ENCODE measurements around the gene LIN7C. TPM values are rescaled to one million over a fixed set of nuclear protein-coding genes. Genes with fewer than 3 reads are reported as not detected.
A peak's percentile ranks its signal among the peaks of the same experiment; 100 is the strongest.

LIN7C gene
- polyA plus RNA-seq, 2 of the 4 experiments (the other 2 are of a cell fraction) = 10.1 to 31.0 TPM

DNA sequence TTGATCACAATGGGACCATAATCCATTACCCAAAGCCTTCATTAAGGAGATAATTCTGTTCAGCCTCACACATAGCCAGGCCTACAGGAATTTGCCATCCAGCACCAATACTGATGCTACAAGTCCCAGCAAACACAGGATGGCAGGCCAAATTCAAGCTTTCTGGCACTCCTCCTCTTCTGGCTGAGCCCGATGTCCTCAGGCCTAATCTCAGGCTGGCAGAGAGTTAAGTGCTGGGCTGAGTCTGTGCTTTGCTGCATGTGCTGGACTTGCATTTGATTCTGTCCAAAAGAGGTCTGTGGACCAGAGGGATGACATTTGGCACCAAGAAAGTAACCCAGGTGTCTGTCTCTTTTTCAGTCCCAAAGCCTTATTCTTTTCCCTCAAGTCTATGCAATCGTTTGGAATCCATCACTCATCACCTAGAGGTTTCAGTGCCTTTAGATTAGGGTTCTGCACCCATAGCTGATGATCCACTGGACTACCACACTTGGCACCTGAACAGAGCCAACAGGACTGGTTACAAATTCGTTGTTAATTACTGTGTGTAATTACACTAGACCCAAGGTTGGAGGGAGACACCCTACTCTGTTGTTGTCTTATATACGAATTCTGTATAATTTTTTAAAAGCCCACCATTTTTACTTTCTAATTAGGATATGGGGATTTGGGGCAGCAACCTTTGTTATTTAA lies 19.4 kb upstream of the LIN7C start:
- ATAC-seq (no peak; a peak in 1 of 6 replicates), DNase-seq (ENCODE audit: low read depth in 1 of 2, low spot score in 1 of 2) (no peak), FAIRE-seq (no peak)
- Histone ChIP-seq H3K4me1 (no peaks in the 10 kb centered on the region), H3K4me3 (no peak overlapping the region), H3K27ac (no peak overlapping the region), H3K4me2 (no peak overlapping the region), H3K9me3 (no peaks in the 10 kb centered on the region)
- ChIA-PET POLR2A (no interaction called here), CTCF (no interaction called here)
- WGBS (ENCODE audit: missing lambda C conversion rate) = 54% methylated on average over 4 of the region's 4 CpGs
- TF ChIP-seq, protein P1, sequence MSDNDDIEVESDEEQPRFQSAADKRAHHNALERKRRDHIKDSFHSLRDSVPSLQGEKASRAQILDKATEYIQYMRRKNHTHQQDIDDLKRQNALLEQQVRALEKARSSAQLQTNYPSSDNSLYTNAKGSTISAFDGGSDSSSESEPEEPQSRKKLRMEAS (IDR thresholded peaks at IDR 0.05) = no peak
- TF ChIP-seq ZNF302 (CRISPR knock-in tag; IDR thresholded peaks at IDR 0.05) (no peak), CBX8 (IDR thresholded peaks at IDR 0.05) (no peak), HDAC2 (IDR thresholded peaks at IDR 0.05) (no peak), POLR2A (IDR thresholded peaks at IDR 0.05; ENCODE audit: low read length) (no peak), NPAS2 (CRISPR knock-in tag; IDR thresholded peaks at IDR 0.05; ENCODE audit: borderline replicate concordance) (no peak), PHF8 (IDR thresholded peaks at IDR 0.05; ENCODE audit: borderline replicate concordance, low read depth) (no peak)
- TF ChIP-seq, protein P2, sequence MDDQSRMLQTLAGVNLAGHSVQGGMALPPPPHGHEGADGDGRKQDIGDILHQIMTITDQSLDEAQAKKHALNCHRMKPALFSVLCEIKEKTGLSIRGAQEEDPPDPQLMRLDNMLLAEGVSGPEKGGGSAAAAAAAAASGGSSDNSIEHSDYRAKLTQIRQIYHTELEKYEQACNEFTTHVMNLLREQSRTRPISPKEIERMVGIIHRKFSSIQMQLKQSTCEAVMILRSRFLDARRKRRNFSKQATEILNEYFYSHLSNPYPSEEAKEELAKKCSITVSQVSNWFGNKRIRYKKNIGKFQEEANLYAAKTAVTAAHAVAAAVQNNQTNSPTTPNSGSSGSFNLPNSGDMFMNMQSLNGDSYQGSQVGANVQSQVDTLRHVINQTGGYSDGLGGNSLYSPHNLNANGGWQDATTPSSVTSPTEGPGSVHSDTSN (IDR thresholded peaks at IDR 0.05) = no peak
- TF ChIP-seq, protein P3, sequence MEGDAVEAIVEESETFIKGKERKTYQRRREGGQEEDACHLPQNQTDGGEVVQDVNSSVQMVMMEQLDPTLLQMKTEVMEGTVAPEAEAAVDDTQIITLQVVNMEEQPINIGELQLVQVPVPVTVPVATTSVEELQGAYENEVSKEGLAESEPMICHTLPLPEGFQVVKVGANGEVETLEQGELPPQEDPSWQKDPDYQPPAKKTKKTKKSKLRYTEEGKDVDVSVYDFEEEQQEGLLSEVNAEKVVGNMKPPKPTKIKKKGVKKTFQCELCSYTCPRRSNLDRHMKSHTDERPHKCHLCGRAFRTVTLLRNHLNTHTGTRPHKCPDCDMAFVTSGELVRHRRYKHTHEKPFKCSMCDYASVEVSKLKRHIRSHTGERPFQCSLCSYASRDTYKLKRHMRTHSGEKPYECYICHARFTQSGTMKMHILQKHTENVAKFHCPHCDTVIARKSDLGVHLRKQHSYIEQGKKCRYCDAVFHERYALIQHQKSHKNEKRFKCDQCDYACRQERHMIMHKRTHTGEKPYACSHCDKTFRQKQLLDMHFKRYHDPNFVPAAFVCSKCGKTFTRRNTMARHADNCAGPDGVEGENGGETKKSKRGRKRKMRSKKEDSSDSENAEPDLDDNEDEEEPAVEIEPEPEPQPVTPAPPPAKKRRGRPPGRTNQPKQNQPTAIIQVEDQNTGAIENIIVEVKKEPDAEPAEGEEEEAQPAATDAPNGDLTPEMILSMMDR (IDR thresholded peaks at IDR 0.05) = no peak

DNA sequence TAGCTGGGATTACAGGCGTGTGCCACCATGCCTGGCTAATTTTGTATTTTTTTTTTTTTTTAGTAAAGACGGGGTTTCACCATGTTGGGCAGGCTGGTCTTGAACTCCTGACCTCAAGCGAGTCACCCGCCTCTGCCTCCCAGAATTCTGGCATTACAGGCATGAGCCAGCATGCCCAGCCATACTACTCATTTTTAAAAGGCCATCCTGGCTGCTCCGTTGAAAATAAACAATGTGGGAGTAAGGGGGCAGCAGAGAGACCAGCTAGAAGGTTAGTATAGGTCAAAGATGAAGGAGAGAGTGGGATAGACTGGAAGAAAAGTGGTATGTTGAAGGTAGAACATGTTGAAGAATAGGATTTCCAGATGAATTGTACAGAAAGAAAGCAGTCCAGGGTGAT lies 17.6 kb upstream of the LIN7C start:
- 31% methylated on average over 5 of the region's 5 CpGs for WGBS (ENCODE audit: missing lambda C conversion rate)
- Histone ChIP-seq H3K4me3 (no peak overlapping the region), H3K9me3 (no peaks in the 10 kb centered on the region), H3K27ac (no peak overlapping the region), H3K4me2 (no peak overlapping the region), H3K4me1 (no peaks in the 10 kb centered on the region)
- DNase-seq (ENCODE audit: low read depth in 1 of 2, low spot score in 1 of 2) (peak in 1 of 2 experiments; percentile 61), FAIRE-seq (no peak), ATAC-seq (peak; percentile 57 to 87; a peak in 4 of 6 replicates)
- CTCF ChIA-PET = no interaction called here
- POLR2A ChIA-PET = no interaction called here
- TF ChIP-seq FOSL2 (IDR thresholded peaks at IDR 0.05) = no peak
- peak; percentile 36; the same call in 1 of the 2 replicates for TF ChIP-seq FOSL2 (CRISPR knock-in tag; IDR thresholded peaks at IDR 0.05)
- TF ChIP-seq RAD21 (conservative IDR thresholded peaks at IDR 0.05 in 1 of 2, IDR thresholded peaks at IDR 0.05 in 1 of 2) = peak in 1 of 2 experiments; percentile 33; a peak in 2 of 5 replicates
- no peak for TF ChIP-seq FOXS1 (CRISPR knock-in tag; IDR thresholded peaks at IDR 0.05)

DNA sequence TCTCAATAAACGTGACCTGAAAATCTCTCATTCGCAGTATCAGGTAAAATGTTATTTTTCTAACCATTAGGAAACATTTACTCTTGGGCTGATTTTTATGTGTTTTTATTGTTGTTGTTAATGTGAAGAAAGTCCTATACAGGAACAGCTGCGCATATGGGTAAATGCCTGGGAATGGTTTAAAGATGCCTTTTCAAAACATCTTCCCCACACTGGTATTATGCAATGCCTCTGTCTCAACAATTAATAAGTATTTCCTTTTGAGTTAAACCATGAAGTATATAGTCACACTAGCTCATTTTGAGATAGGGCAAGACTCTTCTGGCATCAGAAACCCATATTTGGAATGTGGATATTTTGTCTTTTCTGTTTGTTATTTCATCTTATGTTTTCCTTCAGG lies 13.7 kb upstream of the LIN7C start:
- H3K27ac ChIP-seq = no peak overlapping the region
- no peaks in the 10 kb centered on the region for H3K4me1 ChIP-seq
- no peak for DNase-seq (ENCODE audit: low read depth in 1 of 2, low spot score in 1 of 2)
- no peak for FAIRE-seq
- ChIA-PET CTCF (no interaction called here), POLR2A (no interaction called here)
- no peaks in the 10 kb centered on the region for H3K9me3 ChIP-seq
- no peak overlapping the region for H3K4me3 ChIP-seq
- TF ChIP-seq, protein P4, sequence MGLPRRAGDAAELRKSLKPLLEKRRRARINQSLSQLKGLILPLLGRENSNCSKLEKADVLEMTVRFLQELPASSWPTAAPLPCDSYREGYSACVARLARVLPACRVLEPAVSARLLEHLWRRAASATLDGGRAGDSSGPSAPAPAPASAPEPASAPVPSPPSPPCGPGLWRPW (IDR thresholded peaks at IDR 0.05) = no peak
- TF ChIP-seq, protein P3 (IDR thresholded peaks at IDR 0.05) = no peak
- ATAC-seq = no peak
- 90% methylated on average over 3 of the region's 3 CpGs for WGBS (ENCODE audit: missing lambda C conversion rate)
- H3K4me2 ChIP-seq = no peak overlapping the region
